BLaER1 (cell line): ENCODE data around the gene FABP6.

Experiments
- H3K27ac ChIP-seq: shearing (Covaris generic); formaldehyde crosslinking; 2 replicates; pipeline ENCODE4 v1.8.1; 2022
- H3K27me3 ChIP-seq: shearing (Covaris generic); formaldehyde crosslinking; 2 replicates; pipeline ENCODE4 v1.8.1; 2022
- H3K36me3 ChIP-seq: shearing (Covaris generic); formaldehyde crosslinking; 2 replicates; pipeline ENCODE4 v1.8.1; 2022
- H3K4me1 ChIP-seq: shearing (Covaris generic); formaldehyde crosslinking; 2 replicates; pipeline ENCODE4 v1.8.1; 2022
- H3K4me2 ChIP-seq: shearing (Covaris generic); formaldehyde crosslinking; 2 replicates; pipeline ENCODE4 v1.8.1; 2022
- H3K4me3 ChIP-seq: shearing (Covaris generic); formaldehyde crosslinking; 2 replicates; pipeline ENCODE4 v1.8.1; 2022
- H3K9ac ChIP-seq: shearing (Covaris generic); formaldehyde crosslinking; 2 replicates; pipeline ENCODE4 v1.8.1; 2022
- H3K9me3 ChIP-seq: shearing (Covaris generic); formaldehyde crosslinking; 2 replicates; pipeline ENCODE4 v1.8.1; 2022
- H4K20me1 ChIP-seq: shearing (Covaris generic); formaldehyde crosslinking; 2 replicates; pipeline ENCODE4 v1.8.1; 2022
- Cebpa-rat ChIP-seq: shearing (Covaris generic); IDR thresholded peaks from 2 replicates; pipeline ENCODE4 v1.8.1; 2022

FABP6 gene

GRCh38 chr5:160272889-160273288, 43.6 kb downstream of the FABP6 start:
- no peak overlapping the region for H3K9ac ChIP-seq
- peak overlapping the region; percentile 87 for H3K4me2 ChIP-seq
- H3K27me3 ChIP-seq: no peaks in the 10 kb centered on the region
- no peaks in the 10 kb centered on the region for H3K9me3 ChIP-seq
- peaks cover 69% of the 10 kb centered on the region for H3K4me1 ChIP-seq
- peak overlapping the region; percentile 85 for H3K27ac ChIP-seq
- H3K36me3 ChIP-seq: no peaks in the 10 kb centered on the region
- no peak overlapping the region for H3K4me3 ChIP-seq
- TF ChIP-seq Cebpa-rat: no peak
- no peaks in the 10 kb centered on the region for H4K20me1 ChIP-seq

GRCh38 chr5:160274483-160274931, 45.2 kb downstream of the FABP6 start:
- peaks cover 53% of the 10 kb centered on the region for H3K4me1 ChIP-seq
- no peak for TF ChIP-seq Cebpa-rat
- H3K4me2 ChIP-seq: peak overlapping the region; percentile 16; the same call in 1 of the 2 replicates

GRCh38 chr5:160278343-160278742, 49.0 kb downstream of the FABP6 start:
- H3K36me3 ChIP-seq: peaks cover 15% of the 10 kb centered on the region; the same call in 1 of the 2 replicates
- H3K4me1 ChIP-seq: peaks cover 14% of the 10 kb centered on the region
- H3K9ac ChIP-seq: no peak overlapping the region
- no peaks in the 10 kb centered on the region for H3K9me3 ChIP-seq
- no peak overlapping the region for H3K27ac ChIP-seq
- no peak for TF ChIP-seq Cebpa-rat
- H3K4me2 ChIP-seq: no peak overlapping the region
- no peaks in the 10 kb centered on the region for H4K20me1 ChIP-seq
- no peak overlapping the region for H3K4me3 ChIP-seq
- no peaks in the 10 kb centered on the region for H3K27me3 ChIP-seq

More at GRCh38 chr5:160274483-160274931, 45.2 kb downstream of the FABP6 start:
- peak overlapping the region; percentile 57; the same call in 1 of the 2 replicates for H3K27ac ChIP-seq
- peaks cover 7% of the 10 kb centered on the region; the same call in 1 of the 2 replicates for H3K36me3 ChIP-seq
- no peaks in the 10 kb centered on the region for H3K9me3 ChIP-seq
- H3K27me3 ChIP-seq: no peaks in the 10 kb centered on the region
- no peak overlapping the region for H3K4me3 ChIP-seq
- no peaks in the 10 kb centered on the region for H4K20me1 ChIP-seq
- H3K9ac ChIP-seq: no peak overlapping the region

GRCh38 chr5:160280384-160281095, 51.2 kb downstream of the FABP6 start:
- Histone ChIP-seq H4K20me1 (no peaks in the 10 kb centered on the region), H3K4me2 (no peak overlapping the region), H3K9ac (no peak overlapping the region), H3K4me3 (no peak overlapping the region), H3K36me3 (peaks cover 15% of the 10 kb centered on the region; the same call in 1 of the 2 replicates), H3K27me3 (no peaks in the 10 kb centered on the region), H3K9me3 (no peaks in the 10 kb centered on the region), H3K4me1 (no peaks in the 10 kb centered on the region), H3K27ac (no peak overlapping the region)
- no peak for TF ChIP-seq Cebpa-rat

GRCh38 chr5:160281275-160281674, 52.0 kb downstream of the FABP6 start:
- Histone ChIP-seq H3K4me3 (no peak overlapping the region), H3K4me2 (no peak overlapping the region), H3K27ac (no peak overlapping the region), H3K9ac (no peak overlapping the region), H4K20me1 (no peaks in the 10 kb centered on the region), H3K4me1 (no peaks in the 10 kb centered on the region), H3K36me3 (peaks cover 15% of the 10 kb centered on the region; the same call in 1 of the 2 replicates), H3K9me3 (no peaks in the 10 kb centered on the region), H3K27me3 (no peaks in the 10 kb centered on the region)
- TF ChIP-seq Cebpa-rat: no peak

- H3K9me3 ChIP-seq: no peaks in the 10 kb centered on the region
- H3K9ac ChIP-seq: no peak overlapping the region
- peaks cover 7% of the 10 kb centered on the region for H3K4me1 ChIP-seq
- no peaks in the 10 kb centered on the region for H4K20me1 ChIP-seq
- no peak for TF ChIP-seq Cebpa-rat
- no peaks in the 10 kb centered on the region for H3K27me3 ChIP-seq
- H3K36me3 ChIP-seq: 0 out of 2 replicates have a peak, but pooled peaks cover 9% of the 10 kb centered on the region
- H3K4me3 ChIP-seq: no peak overlapping the region
- no peak overlapping the region for H3K27ac ChIP-seq
- no peak overlapping the region for H3K4me2 ChIP-seq
Observed at GRCh38 chr5:160284291-160284873, 55.1 kb downstream of the FABP6 start.

GRCh38 chr5:160285316-160285715, 56.0 kb downstream of the FABP6 start:
- Histone ChIP-seq H3K9me3 (no peaks in the 10 kb centered on the region), H3K4me1 (peaks cover 11% of the 10 kb centered on the region), H3K9ac (no peak overlapping the region), H4K20me1 (no peaks in the 10 kb centered on the region), H3K4me2 (no peak overlapping the region), H3K4me3 (no peak overlapping the region), H3K27me3 (no peaks in the 10 kb centered on the region), H3K36me3 (no peaks in the 10 kb centered on the region), H3K27ac (no peak overlapping the region)
- no peak for TF ChIP-seq Cebpa-rat

GRCh38 chr5:160286947-160287346, 57.6 kb downstream of the FABP6 start:
- no peak overlapping the region for H3K9ac ChIP-seq
- H3K36me3 ChIP-seq: no peaks in the 10 kb centered on the region
- peaks cover 11% of the 10 kb centered on the region for H3K4me1 ChIP-seq
- H3K27ac ChIP-seq: no peak overlapping the region
- H3K4me2 ChIP-seq: no peak overlapping the region
- no peak overlapping the region for H3K4me3 ChIP-seq
- no peaks in the 10 kb centered on the region for H3K27me3 ChIP-seq
- H4K20me1 ChIP-seq: no peaks in the 10 kb centered on the region
- H3K9me3 ChIP-seq: no peaks in the 10 kb centered on the region
- no peak for TF ChIP-seq Cebpa-rat

GRCh38 chr5:160287378-160288051, 58.2 kb downstream of the FABP6 start:
- H3K9ac ChIP-seq: no peak overlapping the region
- H3K27ac ChIP-seq: no peak overlapping the region
- TF ChIP-seq Cebpa-rat: no peak
- H3K27me3 ChIP-seq: no peaks in the 10 kb centered on the region
- H4K20me1 ChIP-seq: no peaks in the 10 kb centered on the region
- no peaks in the 10 kb centered on the region for H3K36me3 ChIP-seq
- H3K4me1 ChIP-seq: peaks cover 11% of the 10 kb centered on the region
- H3K9me3 ChIP-seq: no peaks in the 10 kb centered on the region
- no peak overlapping the region for H3K4me3 ChIP-seq
- no peak overlapping the region for H3K4me2 ChIP-seq
